GM21367 (cell line): Measurements from ENCODE around the gene PXDN.

Experiments
- ATAC-seq: cut with Tn5 transposase; IDR thresholded peaks from one replicate; pipeline ENCODE4 v1.9.1; 2021; ENCODE audit not compliant: unreplicated experiment

Gene PXDN

GRCh38 chr2:1590596-1591460 lies 153.5 kb downstream of the PXDN start:
- ATAC-seq: no peak

GRCh38 chr2:1588978-1589621 lies 155.2 kb downstream of the PXDN start:
- no peak for ATAC-seq

- ATAC-seq: no peak
Measured at GRCh38 chr2:1588051-1588977, 156.0 kb downstream of the PXDN start.

GRCh38 chr2:1586923-1587840 lies 157.1 kb downstream of the PXDN start:
- ATAC-seq: no peak

- ATAC-seq: no peak
Measured at GRCh38 chr2:1586251-1586922, 157.9 kb downstream of the PXDN start.

- ATAC-seq: no peak
Measured at GRCh38 chr2:1585635-1586034, 158.7 kb downstream of the PXDN start.

GRCh38 chr2:1584691-1585485 lies 159.4 kb downstream of the PXDN start:
- no peak for ATAC-seq

GRCh38 chr2:1584051-1584531 lies 160.2 kb downstream of the PXDN start:
- no peak for ATAC-seq

- no peak for ATAC-seq
Measured at GRCh38 chr2:1582891-1583341, 161.4 kb downstream of the PXDN start.

GRCh38 chr2:1581965-1582625 lies 162.2 kb downstream of the PXDN start:
- no peak for ATAC-seq
